GM23338 (cell line): Measurements from ENCODE around the gene PELI3. TPM values are rescaled to one million over a fixed set of nuclear protein-coding genes. Genes with fewer than 3 reads are reported as not detected.

ENCODE experiments used
- ATAC-seq: fragments of 200-7000 bp; cut with Tn5 transposase; 3 replicates; pipeline ENCODE4 v1.9.1; 2020
- DNase-seq: peaks from one replicate; pipeline ENCODE4 v3.0.0-alpha.2; 2015; ENCODE audit warnings: low spot score
- H2AFZ ChIP-seq: fragments of 200-600 bp; sonication (generic); 2 replicates; pipeline ENCODE4 v1.8.0; 2016; ENCODE audit warnings: antibody characterized with exemption, mild to moderate bottlenecking, moderate library complexity
- H3F3A ChIP-seq: fragments of 200-600 bp; sonication (generic); replicated peaks from 2 replicates; pipeline ENCODE4 v1.8.0; 2017; ENCODE audit warnings: antibody characterized with exemption, mixed run types, low read depth
- H3K27ac ChIP-seq: fragments of 200-600 bp; sonication (generic); 2 replicates; pipeline ENCODE4 v1.6.1; 2016; ENCODE audit warnings: low read depth
- H3K27me3 ChIP-seq: fragments of 200-600 bp; sonication (generic); 2 replicates; pipeline ENCODE4 v1.8.0; 2016; ENCODE audit warnings: mild to moderate bottlenecking, mixed run types, moderate library complexity; ENCODE audit not compliant: insufficient read depth
- H3K36me3 ChIP-seq: fragments of 200-600 bp; sonication (generic); 2 replicates; pipeline ENCODE4 v1.8.0; 2016; ENCODE audit warnings: mild to moderate bottlenecking; ENCODE audit not compliant: insufficient read depth
- H3K4me1 ChIP-seq: fragments of 200-600 bp; sonication (generic); 2 replicates; pipeline ENCODE4 v1.8.0; 2016; ENCODE audit warnings: mild to moderate bottlenecking, moderate library complexity; ENCODE audit not compliant: insufficient read depth
- H3K4me2 ChIP-seq: fragments of 200-600 bp; sonication (generic); 2 replicates; pipeline ENCODE4 v1.7.1; 2017; ENCODE audit warnings: mixed run types
- H3K4me3 ChIP-seq: fragments of 200-600 bp; sonication (generic); 2 replicates; pipeline ENCODE4 v1.6.1; 2016; ENCODE audit warnings: mixed run types
- H3K79me2 ChIP-seq: fragments of 200-600 bp; sonication (generic); replicated peaks from 2 replicates; pipeline ENCODE4 v1.8.0; 2017; ENCODE audit warnings: mild to moderate bottlenecking; ENCODE audit not compliant: insufficient read depth
- H3K9me2 ChIP-seq: fragments of 200-600 bp; sonication (generic); 2 replicates; pipeline ENCODE4 v1.8.0; 2017; ENCODE audit not compliant: insufficient read depth
- H4K20me1 ChIP-seq: fragments of 200-600 bp; sonication (generic); replicated peaks from 2 replicates; pipeline ENCODE4 v1.8.0; 2017; ENCODE audit warnings: mild to moderate bottlenecking; ENCODE audit not compliant: insufficient read depth
- H3K27ac Mint-ChIP-seq: 2 replicates; pipeline ENCODE4 v1.8.0; 2020; ENCODE audit warnings: inconsistent platforms, mild to moderate bottlenecking, moderate library complexity, mixed read lengths
- H3K27me3 Mint-ChIP-seq: 3 replicates; pipeline ENCODE4 v1.8.0; 2022; ENCODE audit warnings: low read depth, mild to moderate bottlenecking, moderate library complexity, mixed read lengths, inconsistent platforms; ENCODE audit not compliant: insufficient read depth, poor library complexity
- H3K36me3 Mint-ChIP-seq: 3 replicates; pipeline ENCODE4 v1.8.0; 2021; ENCODE audit warnings: low read depth, mild to moderate bottlenecking, inconsistent platforms, moderate library complexity, mixed read lengths
- H3K4me1 Mint-ChIP-seq: 3 replicates; pipeline ENCODE4 v1.8.0; 2020; ENCODE audit warnings: mild to moderate bottlenecking, inconsistent platforms, mixed read lengths
- H3K4me3 Mint-ChIP-seq: 3 replicates; pipeline ENCODE4 v1.8.0; 2021; ENCODE audit warnings: moderate library complexity, mild to moderate bottlenecking, inconsistent platforms, mixed read lengths
- H3K9me3 Mint-ChIP-seq: 3 replicates; pipeline ENCODE4 v1.8.0; 2020; ENCODE audit warnings: moderate library complexity, mild to moderate bottlenecking, inconsistent platforms, mixed read lengths
- CREB1 ChIP-seq: fragments of 250-450 bp; sonication (Bioruptor Pico); IDR thresholded peaks from 2 replicates; pipeline ENCODE4 v1.5.0; 2020; ENCODE audit warnings: low read depth, mild to moderate bottlenecking, moderate library complexity
- CTCF ChIP-seq, 2 experiments: fragments of 200-600 bp in 1 of 2; sonication (generic) in 1 of 2; conservative IDR thresholded peaks; 2 replicates each; pipeline versions ENCODE4 v1.5.1 to v1.6.1; 2016 to 2017; ENCODE audit warnings: antibody characterized with exemption in 2 of 2, low read depth in 2 of 2, mild to moderate bottlenecking in 2 of 2, moderate library complexity in 1 of 2
- ETS1 ChIP-seq: IDR thresholded peaks from 2 replicates; pipeline ENCODE4 v1.6.1; 2016; ENCODE audit warnings: antibody characterized with exemption
- EZH2 ChIP-seq: fragments of 200-600 bp; sonication (generic); IDR thresholded peaks from one replicate; pipeline ENCODE4 v1.8.0; 2017; ENCODE audit warnings: antibody characterized with exemption, mild to moderate bottlenecking, low read depth; ENCODE audit not compliant: unreplicated experiment
- EZH2phosphoT487 ChIP-seq: fragments of 200-600 bp; sonication (generic); IDR thresholded peaks from one replicate; pipeline ENCODE4 v1.8.1; 2018; ENCODE audit warnings: antibody characterized with exemption; ENCODE audit not compliant: unreplicated experiment
- JUNB ChIP-seq: IDR thresholded peaks from one replicate; pipeline ENCODE4 v1.6.1; 2016; ENCODE audit warnings: antibody characterized with exemption; ENCODE audit not compliant: unreplicated experiment
- NANOG ChIP-seq: IDR thresholded peaks from 2 replicates; pipeline ENCODE4 v1.6.1; 2016; ENCODE audit warnings: antibody characterized with exemption, borderline replicate concordance
- POLR2AphosphoS5 ChIP-seq: IDR thresholded peaks from 2 replicates; pipeline ENCODE4 v1.6.1; 2016; ENCODE audit warnings: antibody characterized with exemption, low read depth
- REST ChIP-seq: IDR thresholded peaks from one replicate; pipeline ENCODE4 v1.6.1; 2018; ENCODE audit warnings: antibody characterized with exemption; ENCODE audit not compliant: unreplicated experiment
- STAT1 ChIP-seq: IDR thresholded peaks from one replicate; pipeline ENCODE4 v1.6.1; 2016; ENCODE audit warnings: antibody characterized with exemption; ENCODE audit not compliant: unreplicated experiment
- ZNF114 ChIP-seq: fragments of 250-450 bp; sonication (Bioruptor Pico); IDR thresholded peaks from 2 replicates; pipeline ENCODE4 v1.5.0; 2020; ENCODE audit warnings: mild to moderate bottlenecking, moderate library complexity
- ZNF331 ChIP-seq: fragments of 250-450 bp; sonication (Bioruptor Pico); IDR thresholded peaks from 2 replicates; pipeline ENCODE4 v1.5.0; 2020; ENCODE audit warnings: low read depth, mild to moderate bottlenecking, moderate library complexity
- ZNF462 ChIP-seq: fragments of 250-450 bp; sonication (Bioruptor Pico); IDR thresholded peaks from 2 replicates; pipeline ENCODE4 v1.5.0; 2020; ENCODE audit warnings: mild to moderate bottlenecking, moderate library complexity
- polyA plus RNA-seq: library from polyadenylated mRNA; unstranded; fragments of >200 nt; fragmentation: Nextera tagmentation; extraction: Ambion mirVana; gene quantifications from 2 replicates; pipeline ENCODE4 v1.2.1, GENCODE V29; 2016
- total RNA-seq: library from RNA; depleted of rRNA; stranded (reverse); fragments of >200 nt; shearing (Covaris generic); gene quantifications from 2 replicates; pipeline ENCODE4 v1.2.3, GENCODE V29; 2014

PELI3 gene
- total and polyA plus RNA-seq, 2 experiments from 2014 or later: 2.8 to 9.1 TPM

GRCh38 chr11:66477263-66478201 is 10.8 kb downstream of the PELI3 start:
- no peak overlapping the region; the same call in 1 of the 2 replicates for H3K27ac ChIP-seq
- H4K20me1 ChIP-seq: no peaks in the 10 kb centered on the region; the same call in none of the 2 replicates
- H3F3A ChIP-seq: peaks cover 16% of the 10 kb centered on the region; the same call in 1 of the 2 replicates
- no peak overlapping the region for H3K4me2 ChIP-seq
- no peak overlapping the region for H3K4me3 ChIP-seq
- peaks cover 9% of the 10 kb centered on the region; the same call in 1 of the 2 replicates for H3K79me2 ChIP-seq
- ATAC-seq (no peak), DNase-seq (peak; percentile 38)
- H3K36me3 ChIP-seq: no peaks in the 10 kb centered on the region; the same call in 1 of the 2 replicates
- H3K4me3 Mint-ChIP-seq: peak overlapping the region; percentile 41; the same call in 2 of the 3 replicates
- no peak overlapping the region for H2AFZ ChIP-seq
- TF ChIP-seq ETS1 (no peak), POLR2AphosphoS5 (peak; percentile 30), REST (no peak), EZH2 (no peak), CREB1 (no peak), ZNF114 (CRISPR knock-in tag) (no peak), ZNF462 (CRISPR knock-in tag) (no peak), JUNB (no peak), STAT1 (no peak), ZNF331 (no peak), EZH2phosphoT487 (no peak), NANOG (no peak), CTCF (conservative IDR thresholded peaks at IDR 0.05; ENCODE audit: low read depth in 2 of 2) (0 out of 4 replicates have a peak, but pooled peaks of 1 of the 2 experiments have one; percentile 1)
- peaks cover 25% of the 10 kb centered on the region for H3K4me1 Mint-ChIP-seq
- H3K9me2 ChIP-seq: no peaks in the 10 kb centered on the region
- H3K4me1 ChIP-seq: peaks cover 8% of the 10 kb centered on the region
- no peak overlapping the region; the same call in 1 of the 2 replicates for H3K27ac Mint-ChIP-seq
- H3K27me3 ChIP-seq: no peaks in the 10 kb centered on the region
- no peaks in the 10 kb centered on the region for H3K9me3 Mint-ChIP-seq
- peaks cover 5% of the 10 kb centered on the region; the same call in 2 of the 3 replicates for H3K36me3 Mint-ChIP-seq
- H3K27me3 Mint-ChIP-seq: peaks cover 15% of the 10 kb centered on the region
